IMR-90 (cell line): Measurements from ENCODE around the gene GPRC5B.

Source experiments
- CEBPB ChIP-seq: IDR thresholded peaks from 2 replicates; pipeline ENCODE4 v1.6.1; 2012; ENCODE audit warnings: low read depth, low read length, improper control_type of control experiment
- RFX5 ChIP-seq: IDR thresholded peaks from 2 replicates; pipeline ENCODE4 v1.8.0; 2012; ENCODE audit warnings: low read depth, mild to moderate bottlenecking, low read length, moderate library complexity
- TF ChIP-seq, protein P1 (sequence below): conservative IDR thresholded peaks from 2 replicates; pipeline ENCODE4 v1.5.1; 2012; ENCODE audit warnings: mild to moderate bottlenecking, low read depth, low read length, improper control_type of control experiment
- TF ChIP-seq, protein P2 (sequence below): fragments of 150-350 bp; IDR thresholded peaks from 2 replicates; pipeline ENCODE4 v1.6.1; 2017; ENCODE audit warnings: mild to moderate bottlenecking, antibody characterized with exemption, low read length, low read depth
- TF ChIP-seq, protein P3 (sequence below): fragments of 150-350 bp; IDR thresholded peaks from 2 replicates; pipeline ENCODE4 v1.6.1; 2016; ENCODE audit warnings: low read depth, mild to moderate bottlenecking, low read length, moderate library complexity, borderline replicate concordance

DNA sequence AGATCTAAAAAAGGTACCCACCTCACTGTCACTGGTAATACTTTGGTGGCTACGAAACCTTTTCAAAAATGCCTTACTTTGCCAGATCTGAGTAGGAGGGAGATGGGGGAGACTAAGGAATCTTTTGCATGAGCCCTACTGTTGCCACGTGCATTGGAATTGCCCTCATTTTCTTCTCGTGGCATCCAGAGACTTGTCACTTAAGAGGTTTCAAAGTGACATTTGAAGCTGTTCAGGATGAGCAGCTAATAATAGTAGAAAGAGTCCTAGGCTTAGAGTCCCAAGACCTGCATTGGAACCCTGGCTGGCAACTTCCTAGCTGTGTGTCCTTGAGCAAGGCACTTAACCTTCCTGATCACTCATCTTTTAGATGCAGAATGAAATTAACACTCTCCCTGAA lies 43.5 kb downstream of the GPRC5B start:
- TF ChIP-seq, protein P1, sequence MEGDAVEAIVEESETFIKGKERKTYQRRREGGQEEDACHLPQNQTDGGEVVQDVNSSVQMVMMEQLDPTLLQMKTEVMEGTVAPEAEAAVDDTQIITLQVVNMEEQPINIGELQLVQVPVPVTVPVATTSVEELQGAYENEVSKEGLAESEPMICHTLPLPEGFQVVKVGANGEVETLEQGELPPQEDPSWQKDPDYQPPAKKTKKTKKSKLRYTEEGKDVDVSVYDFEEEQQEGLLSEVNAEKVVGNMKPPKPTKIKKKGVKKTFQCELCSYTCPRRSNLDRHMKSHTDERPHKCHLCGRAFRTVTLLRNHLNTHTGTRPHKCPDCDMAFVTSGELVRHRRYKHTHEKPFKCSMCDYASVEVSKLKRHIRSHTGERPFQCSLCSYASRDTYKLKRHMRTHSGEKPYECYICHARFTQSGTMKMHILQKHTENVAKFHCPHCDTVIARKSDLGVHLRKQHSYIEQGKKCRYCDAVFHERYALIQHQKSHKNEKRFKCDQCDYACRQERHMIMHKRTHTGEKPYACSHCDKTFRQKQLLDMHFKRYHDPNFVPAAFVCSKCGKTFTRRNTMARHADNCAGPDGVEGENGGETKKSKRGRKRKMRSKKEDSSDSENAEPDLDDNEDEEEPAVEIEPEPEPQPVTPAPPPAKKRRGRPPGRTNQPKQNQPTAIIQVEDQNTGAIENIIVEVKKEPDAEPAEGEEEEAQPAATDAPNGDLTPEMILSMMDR, result no peak
- TF ChIP-seq, protein P2, sequence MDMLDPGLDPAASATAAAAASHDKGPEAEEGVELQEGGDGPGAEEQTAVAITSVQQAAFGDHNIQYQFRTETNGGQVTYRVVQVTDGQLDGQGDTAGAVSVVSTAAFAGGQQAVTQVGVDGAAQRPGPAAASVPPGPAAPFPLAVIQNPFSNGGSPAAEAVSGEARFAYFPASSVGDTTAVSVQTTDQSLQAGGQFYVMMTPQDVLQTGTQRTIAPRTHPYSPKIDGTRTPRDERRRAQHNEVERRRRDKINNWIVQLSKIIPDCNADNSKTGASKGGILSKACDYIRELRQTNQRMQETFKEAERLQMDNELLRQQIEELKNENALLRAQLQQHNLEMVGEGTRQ, result no peak
- TF ChIP-seq, protein P3, sequence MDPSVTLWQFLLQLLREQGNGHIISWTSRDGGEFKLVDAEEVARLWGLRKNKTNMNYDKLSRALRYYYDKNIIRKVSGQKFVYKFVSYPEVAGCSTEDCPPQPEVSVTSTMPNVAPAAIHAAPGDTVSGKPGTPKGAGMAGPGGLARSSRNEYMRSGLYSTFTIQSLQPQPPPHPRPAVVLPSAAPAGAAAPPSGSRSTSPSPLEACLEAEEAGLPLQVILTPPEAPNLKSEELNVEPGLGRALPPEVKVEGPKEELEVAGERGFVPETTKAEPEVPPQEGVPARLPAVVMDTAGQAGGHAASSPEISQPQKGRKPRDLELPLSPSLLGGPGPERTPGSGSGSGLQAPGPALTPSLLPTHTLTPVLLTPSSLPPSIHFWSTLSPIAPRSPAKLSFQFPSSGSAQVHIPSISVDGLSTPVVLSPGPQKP, result no peak
- TF ChIP-seq RFX5, result no peak
- TF ChIP-seq CEBPB, result no peak
